ENCODE measurements around the gene CDH19. TPM values are rescaled to one million over a fixed set of nuclear protein-coding genes. Genes with fewer than 3 reads are reported as not detected.

Gene CDH19
- total RNA-seq, 2 donors from 2014 or later, result 1.3 to 3.9 TPM

- DNase-seq (peak in 3 of 4 donors; percentile 13 to 40 (median 17)), ATAC-seq (no peak)
- no peaks in the 10 kb centered on the region for H3K4me1 ChIP-seq
- no peak overlapping the region for H3K4me3 ChIP-seq
- H3K9me3 ChIP-seq, result no peaks in the 10 kb centered on the region
- H3K27ac ChIP-seq, result no peak overlapping the region
- TF ChIP-seq CTCF (IDR thresholded peaks at IDR 0.05), result peak in 5 of 7 experiments; percentile 27 to 53 (median 52)
- TF ChIP-seq POLR2A (IDR thresholded peaks at IDR 0.05), result no peak
- no peaks in the 10 kb centered on the region for H3K27me3 ChIP-seq
- WGBS, 2 donors, result 46 to 47% methylated on average over 4 of the region's 4 CpGs
- intact Hi-C loops (cut with DNase I), result no loop called here
- H3K36me3 ChIP-seq (replicated peaks in 1 of 2; ENCODE audit: insufficient read depth in 1 of 2, low read depth in 2 of 2), result no peaks in the 10 kb centered on the region
Measured at GRCh38 chr18:66560094-66560493, 43.8 kb downstream of the CDH19 start.

- TF ChIP-seq CTCF (IDR thresholded peaks at IDR 0.05) (no peak), POLR2A (IDR thresholded peaks at IDR 0.05) (no peak)
- Histone ChIP-seq H3K27me3 (no peaks in the 10 kb centered on the region), H3K4me1 (no peaks in the 10 kb centered on the region), H3K36me3 (replicated peaks in 1 of 2; ENCODE audit: insufficient read depth in 1 of 2, low read depth in 2 of 2) (no peaks in the 10 kb centered on the region), H3K9me3 (no peaks in the 10 kb centered on the region), H3K4me3 (no peak overlapping the region), H3K27ac (no peak overlapping the region)
- intact Hi-C loops (cut with DNase I), result no loop called here
- DNase-seq (no peak), ATAC-seq (no peak)
- WGBS, 2 donors, result 76 to 82% methylated on average over 5 of the region's 5 CpGs
Measured at GRCh38 chr18:66558773-66559172, 45.1 kb downstream of the CDH19 start.

GRCh38 chr18:66557091-66557490, 46.8 kb downstream of the CDH19 start:
- TF ChIP-seq CTCF (IDR thresholded peaks at IDR 0.05), result no peak

GRCh38 chr18:66555585-66555984, 48.3 kb downstream of the CDH19 start:
- no peak overlapping the region for H3K4me3 ChIP-seq
- intact Hi-C loops (cut with DNase I), result no loop called here
- H3K4me1 ChIP-seq, result no peaks in the 10 kb centered on the region
- H3K9me3 ChIP-seq, result no peaks in the 10 kb centered on the region
- DNase-seq (no peak), ATAC-seq (no peak)
- no peak overlapping the region for H3K27ac ChIP-seq
- 68 to 73% methylated on average over 2 of the region's 2 CpGs for WGBS, 2 donors
- no peaks in the 10 kb centered on the region for H3K36me3 ChIP-seq (replicated peaks in 1 of 2; ENCODE audit: insufficient read depth in 1 of 2, low read depth in 2 of 2)
- TF ChIP-seq POLR2A (IDR thresholded peaks at IDR 0.05) (no peak), CTCF (IDR thresholded peaks at IDR 0.05) (no peak)
- H3K27me3 ChIP-seq, result no peaks in the 10 kb centered on the region

More at GRCh38 chr18:66557091-66557490, 46.8 kb downstream of the CDH19 start:
- H3K27me3 ChIP-seq, result no peaks in the 10 kb centered on the region
- intact Hi-C loops (cut with DNase I), result no loop called here
- no peaks in the 10 kb centered on the region for H3K4me1 ChIP-seq
- H3K4me3 ChIP-seq, result no peak overlapping the region
- H3K27ac ChIP-seq, result no peak overlapping the region
- ATAC-seq (no peak), DNase-seq (no peak)
- H3K9me3 ChIP-seq, result no peaks in the 10 kb centered on the region
- no peaks in the 10 kb centered on the region for H3K36me3 ChIP-seq (replicated peaks in 1 of 2; ENCODE audit: insufficient read depth in 1 of 2, low read depth in 2 of 2)

- no peaks in the 10 kb centered on the region for H3K4me1 ChIP-seq
- no peaks in the 10 kb centered on the region for H3K27me3 ChIP-seq
- TF ChIP-seq CTCF (IDR thresholded peaks at IDR 0.05) (no peak), POLR2A (IDR thresholded peaks at IDR 0.05) (no peak)
- ATAC-seq, result no peak
- no peak overlapping the region for H3K4me3 ChIP-seq
- no peaks in the 10 kb centered on the region for H3K36me3 ChIP-seq (replicated peaks in 1 of 2; ENCODE audit: insufficient read depth in 1 of 2, low read depth in 2 of 2)
- no peak for DNase-seq
- no peak overlapping the region for H3K27ac ChIP-seq
- WGBS, 2 donors, result 82 to 88% methylated on average over 1 of the region's 1 CpG
- intact Hi-C loops (cut with DNase I), result no loop called here
- H3K9me3 ChIP-seq, result no peaks in the 10 kb centered on the region
Measured at GRCh38 chr18:66553824-66554223, 50.1 kb downstream of the CDH19 start.
